Liver (tissue), 9 donors: Measurements from ENCODE around the gene YAE1. TPM values are rescaled to one million over a fixed set of nuclear protein-coding genes. Genes with fewer than 3 reads are reported as not detected.

Experiments used
- DNase-seq: peaks from one replicate; pipeline ENCODE4 v3.0.0-alpha.2; 2017; ENCODE audit warnings: low spot score
- H3K27ac ChIP-seq, 2 donors: one replicate each; pipeline ENCODE4 v1.7.0; 2013; ENCODE audit warnings: inconsistent platforms in 2 of 2, low read length in 2 of 2, control low read depth in 1 of 2, low read depth in 1 of 2, mild to moderate bottlenecking in 1 of 2
- H3K27me3 ChIP-seq, 4 donors: one replicate each; pipeline versions ENCODE4 v1.6.1 to v1.7.0; 2013; ENCODE audit warnings: low read length in 3 of 4, inconsistent platforms in 1 of 4, mild to moderate bottlenecking in 1 of 4, moderate library complexity in 1 of 4; ENCODE audit not compliant: control insufficient read depth in 4 of 4, insufficient read depth in 4 of 4
- H3K36me3 ChIP-seq, 4 donors: one replicate each; pipeline versions ENCODE4 v1.6.1 to v1.7.0; 2013; ENCODE audit warnings: low read length in 3 of 4, mild to moderate bottlenecking in 3 of 4, low read depth in 1 of 4, moderate library complexity in 1 of 4; ENCODE audit not compliant: control insufficient read depth in 4 of 4, insufficient read depth in 3 of 4
- H3K4me1 ChIP-seq, 4 donors: one replicate each; pipeline versions ENCODE4 v1.6.1 to v1.7.0; 2013; ENCODE audit warnings: low read length in 3 of 4, mild to moderate bottlenecking in 3 of 4, moderate library complexity in 1 of 4; ENCODE audit not compliant: control insufficient read depth in 4 of 4, insufficient read depth in 4 of 4
- H3K4me3 ChIP-seq, 3 donors: one replicate each; pipeline versions ENCODE4 v1.6.1 to v1.7.0; 2013; ENCODE audit warnings: low read length in 3 of 3, control low read depth in 1 of 3, low read depth in 1 of 3, mild to moderate bottlenecking in 1 of 3
- H3K9ac ChIP-seq, 2 donors: one replicate each; pipeline ENCODE4 v1.7.0; 2013; ENCODE audit warnings: low read length in 2 of 2, mild to moderate bottlenecking in 2 of 2, moderate library complexity in 2 of 2, control low read depth in 1 of 2, low read depth in 1 of 2
- H3K9me3 ChIP-seq, 4 donors: one replicate each; pipeline versions ENCODE4 v1.6.1 to v1.7.0; 2013; ENCODE audit warnings: low read length in 3 of 4; ENCODE audit not compliant: control insufficient read depth in 4 of 4
- ATF3 ChIP-seq: IDR thresholded peaks from 2 replicates; pipeline ENCODE4 v1.6.1; 2016; ENCODE audit warnings: antibody characterized with exemption
- CTCF ChIP-seq: fragments of 150-350 bp; IDR thresholded peaks from 2 replicates; pipeline ENCODE4 v1.5.1; 2017; ENCODE audit warnings: improper control_type of control experiment, low read depth, low read length; ENCODE audit not compliant: missing input control
- EGR1 ChIP-seq, 2 donors: IDR thresholded peaks; 2 replicates each; pipeline ENCODE4 v1.6.1; 2016 to 2018; ENCODE audit warnings: antibody characterized with exemption in 2 of 2, low read depth in 2 of 2
- FOXA1 ChIP-seq: IDR thresholded peaks from 2 replicates; pipeline ENCODE4 v1.6.1; 2016; ENCODE audit warnings: antibody characterized with exemption
- FOXA2 ChIP-seq: IDR thresholded peaks from 2 replicates; pipeline ENCODE4 v1.6.1; 2016; ENCODE audit warnings: antibody characterized with exemption
- GABPA ChIP-seq, 2 donors: IDR thresholded peaks in 1 of 2; conservative IDR thresholded peaks in 1 of 2; 2 replicates each; pipeline ENCODE4 v1.6.1; 2016; ENCODE audit warnings: antibody characterized with exemption in 2 of 2, mild to moderate bottlenecking in 1 of 2, moderate library complexity in 1 of 2
- HNF4A ChIP-seq, 2 donors: conservative IDR thresholded peaks; 2 replicates each; pipeline ENCODE4 v1.6.1; 2016; ENCODE audit warnings: antibody characterized with exemption in 2 of 2, mild to moderate bottlenecking in 2 of 2
- JUND ChIP-seq, 2 donors: IDR thresholded peaks; 2 replicates each; pipeline ENCODE4 v1.6.1; 2016; ENCODE audit warnings: antibody characterized with exemption in 2 of 2
- NR2F2 ChIP-seq: IDR thresholded peaks from 2 replicates; pipeline ENCODE4 v1.6.1; 2016; ENCODE audit warnings: antibody characterized with exemption
- REST ChIP-seq: IDR thresholded peaks from 2 replicates; pipeline ENCODE4 v1.6.1; 2016; ENCODE audit warnings: antibody characterized with exemption, mild to moderate bottlenecking
- SP1 ChIP-seq: IDR thresholded peaks from 2 replicates; pipeline ENCODE4 v1.6.1; 2018; ENCODE audit warnings: antibody characterized with exemption, mild to moderate bottlenecking
- TAF1 ChIP-seq: conservative IDR thresholded peaks from 2 replicates; pipeline ENCODE4 v1.6.1; 2016; ENCODE audit warnings: antibody characterized with exemption, mild to moderate bottlenecking
- YY1 ChIP-seq: IDR thresholded peaks from 2 replicates; pipeline ENCODE4 v1.6.1; 2016; ENCODE audit warnings: antibody characterized with exemption, mild to moderate bottlenecking
- ZBTB33 ChIP-seq: IDR thresholded peaks from 2 replicates; pipeline ENCODE4 v1.6.1; 2016; ENCODE audit warnings: antibody characterized with exemption
- WGBS: extraction: QIAGEN DNeasy Blood & Tissue Kit; methylation state at CpG from one replicate; pipeline ENCODE4 v1.1.7; 2013; 5-methylcytosine and 5-hydroxymethylcytosine counted together
- polyA plus RNA-seq, 2 donors: library from polyadenylated mRNA; stranded (reverse) in 1 of 2; unstranded in 1 of 2; fragments of 200-250 nt in 1 of 2; fragments of >200 nt in 1 of 2; fragmentation: Nextera tagmentation in 1 of 2; extraction: Ambion mirVana in 1 of 2; gene quantifications; one replicate each; pipeline versions ENCODE4 v1.2.1 to v1.2.3, GENCODE V29; 2013 to 2015
- total RNA-seq, 2 donors: library from RNA; depleted of rRNA; stranded (reverse); fragments of >200 nt; gene quantifications; one replicate each; pipeline ENCODE4 v1.2.3, GENCODE V29; 2014
- donor health status: healthy.
- donor health status: healthy.
- donor health status: healthy.
- donor health status: healthy.
- donor health status: healthy.

Gene YAE1
- total and polyA plus RNA-seq, 4 donors: 6.7 to 12.0 (median 9.9) TPM

- DNase-seq: no peak
- no peak overlapping the region for H3K4me3 ChIP-seq
- no peak overlapping the region for H3K9ac ChIP-seq
- H3K27ac ChIP-seq: no peak overlapping the region
- H3K9me3 ChIP-seq: no peaks in the 10 kb centered on the region
- no peaks in the 10 kb centered on the region for H3K36me3 ChIP-seq
- WGBS: 73% methylated on average over 1 of the region's 1 CpG
- no peaks in the 10 kb centered on the region for H3K27me3 ChIP-seq
- peaks cover 0 to 6% (median 0%) of the 10 kb centered on the region in 4 donors for H3K4me1 ChIP-seq
- TF ChIP-seq JUND (IDR thresholded peaks at IDR 0.05) (no peak), ATF3 (no peak), REST (no peak), GABPA (IDR thresholded peaks at IDR 0.05 in 1 of 2, conservative IDR thresholded peaks at IDR 0.05 in 1 of 2) (no peak), YY1 (no peak), NR2F2 (no peak), FOXA1 (no peak), SP1 (no peak), ZBTB33 (no peak), CTCF (no peak), HNF4A (conservative IDR thresholded peaks at IDR 0.05) (no peak), EGR1 (IDR thresholded peaks at IDR 0.05; ENCODE audit: low read depth in 2 of 2) (no peak), TAF1 (no peak)
Observed at GRCh38 chr7:39560997-39561396, 5.2 kb upstream of the YAE1 start.

- Histone ChIP-seq H3K9me3 (no peaks in the 10 kb centered on the region), H3K4me3 (peak overlapping the region; percentile 60 to 96 (median 87)), H3K4me1 (peaks cover 0 to 15% (median 5%) of the 10 kb centered on the region in 4 donors), H3K27ac (peak overlapping the region; percentile 55 to 78), H3K36me3 (no peaks in the 10 kb centered on the region), H3K9ac (peak overlapping the region; percentile 82), H3K27me3 (no peaks in the 10 kb centered on the region)
- peak; percentile 30 for TF ChIP-seq FOXA2
- TF ChIP-seq ATF3: no peak
- 35% methylated on average over 4 of the region's 4 CpGs for WGBS
- DNase-seq: no peak
Observed at GRCh38 chr7:39565538-39565937, 666 bp upstream of the YAE1 start.
